ENCODE data around the gene NFE2L3. TPM values are rescaled to one million over a fixed set of nuclear protein-coding genes. Genes with fewer than 3 reads are reported as not detected.

NFE2L3 gene
- total RNA-seq, 1 experiment from 2014 or later: 39.2 TPM

DNA sequence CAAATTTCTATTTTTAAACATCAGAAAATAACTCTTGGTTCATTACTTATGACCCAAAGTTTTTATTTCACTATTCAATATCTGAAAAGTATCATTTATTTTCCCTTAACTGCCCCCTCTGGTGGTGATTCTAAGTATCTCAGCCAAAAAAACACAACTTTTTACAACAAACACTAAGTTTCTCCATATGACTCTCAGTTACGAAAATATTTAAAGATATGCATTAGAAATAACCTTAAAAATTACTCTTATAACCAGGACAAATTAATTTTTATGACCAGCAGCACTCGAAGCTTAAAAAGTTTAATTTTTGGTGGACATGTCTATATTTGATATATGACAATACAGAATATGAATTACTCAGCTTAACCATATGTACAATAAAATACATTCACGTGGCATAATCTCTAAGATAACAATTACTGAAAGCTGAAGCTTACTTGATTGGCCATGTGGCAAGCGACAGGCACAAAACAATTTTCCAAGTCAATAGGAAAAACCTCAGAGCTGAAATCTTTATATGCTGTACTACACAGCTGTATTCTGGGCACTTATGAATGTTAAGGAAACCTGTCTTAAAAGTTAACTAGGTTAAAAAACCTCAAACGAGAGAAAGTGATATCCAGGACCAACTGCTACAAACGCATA is 46.3 kb downstream of the NFE2L3 start:
- CTCF ChIA-PET: interaction anchor here (0.9 to 1.3 kb wide), 4 partner anchors 46 to 167 kb away, joined by 3 read pairs; partner anchors contain the start of gene NFE2L3
- no peak for DNase-seq

DNA sequence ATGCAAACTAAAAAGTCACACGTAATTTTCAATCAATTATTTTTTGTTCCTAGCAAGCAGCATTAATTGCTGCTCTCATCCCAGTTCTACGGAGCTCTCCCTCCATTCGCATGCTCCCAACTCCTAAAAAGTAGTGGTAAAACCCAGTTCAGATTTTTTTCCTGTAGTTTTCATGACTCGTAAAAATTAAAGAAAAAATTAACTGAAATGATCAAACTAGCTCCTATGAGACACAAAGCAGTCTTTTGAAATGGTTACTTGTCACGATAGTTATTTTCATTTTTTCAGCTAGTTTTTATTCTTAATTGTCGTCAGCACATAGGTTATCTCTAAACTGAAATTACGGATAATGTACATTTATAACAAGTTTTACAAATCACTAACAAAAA is 46.8 kb downstream of the NFE2L3 start:
- Histone ChIP-seq H3K36me3 (ENCODE audit: control insufficient read depth, insufficient read depth, low read length) (peaks cover 1% of the 10 kb centered on the region), H3K27me3 (replicated peaks; ENCODE audit: control insufficient read depth, insufficient read depth, low read length) (no peaks in the 10 kb centered on the region), H3K4me1 (peaks cover 25% of the 10 kb centered on the region), H3K9me3 (no peaks in the 10 kb centered on the region), H3K4me3 (ENCODE audit: low read depth, low read length) (peak overlapping the region; percentile 85)
- intact Hi-C loops (cut with micrococcal nuclease; ENCODE audit: unreplicated experiment): loop anchor here (1.0 kb wide), 1 partner anchor 167 kb away; no protein-coding TSS in a partner anchor
- TF ChIP-seq, protein P1, sequence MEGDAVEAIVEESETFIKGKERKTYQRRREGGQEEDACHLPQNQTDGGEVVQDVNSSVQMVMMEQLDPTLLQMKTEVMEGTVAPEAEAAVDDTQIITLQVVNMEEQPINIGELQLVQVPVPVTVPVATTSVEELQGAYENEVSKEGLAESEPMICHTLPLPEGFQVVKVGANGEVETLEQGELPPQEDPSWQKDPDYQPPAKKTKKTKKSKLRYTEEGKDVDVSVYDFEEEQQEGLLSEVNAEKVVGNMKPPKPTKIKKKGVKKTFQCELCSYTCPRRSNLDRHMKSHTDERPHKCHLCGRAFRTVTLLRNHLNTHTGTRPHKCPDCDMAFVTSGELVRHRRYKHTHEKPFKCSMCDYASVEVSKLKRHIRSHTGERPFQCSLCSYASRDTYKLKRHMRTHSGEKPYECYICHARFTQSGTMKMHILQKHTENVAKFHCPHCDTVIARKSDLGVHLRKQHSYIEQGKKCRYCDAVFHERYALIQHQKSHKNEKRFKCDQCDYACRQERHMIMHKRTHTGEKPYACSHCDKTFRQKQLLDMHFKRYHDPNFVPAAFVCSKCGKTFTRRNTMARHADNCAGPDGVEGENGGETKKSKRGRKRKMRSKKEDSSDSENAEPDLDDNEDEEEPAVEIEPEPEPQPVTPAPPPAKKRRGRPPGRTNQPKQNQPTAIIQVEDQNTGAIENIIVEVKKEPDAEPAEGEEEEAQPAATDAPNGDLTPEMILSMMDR (IDR thresholded peaks at IDR 0.05; ENCODE audit: insufficient read depth in 1 of 2, low read depth in 1 of 2, low read length in 1 of 2, severe bottlenecking in 1 of 2, unreplicated experiment in 1 of 2): no peak
- POLR2A ChIA-PET: interaction anchor here (0.7 kb wide), 1 partner anchor 65 kb away, joined by 3 read pairs; no protein-coding TSS in a partner anchor
- no peak for DNase-seq
- CTCF ChIA-PET: interaction anchor here (0.9 kb wide), 3 partner anchors 47 to 167 kb away, joined by 3 read pairs; partner anchors contain the start of gene NFE2L3
- BruUV-seq (replicated peaks): no TSS peak
- Mint-ChIP-seq H3K4me1 (ENCODE audit: low read depth, unreplicated experiment) (peaks cover 22% of the 10 kb centered on the region), H3K27ac (ENCODE audit: unreplicated experiment) (peak overlapping the region; percentile 100), H3K4me3 (ENCODE audit: unreplicated experiment) (peak overlapping the region; percentile 99), H3K9me3 (ENCODE audit: unreplicated experiment) (no peaks in the 10 kb centered on the region), H3K36me3 (ENCODE audit: insufficient read depth, unreplicated experiment) (peaks cover 91% of the 10 kb centered on the region), H3K27me3 (ENCODE audit: insufficient read depth, unreplicated experiment) (no peaks in the 10 kb centered on the region)

More for the DNA sequence above, 46.3 kb downstream of the NFE2L3 start:
- peak overlapping the region; percentile 85 for H3K4me3 ChIP-seq (ENCODE audit: low read depth, low read length)
- TF ChIP-seq, protein P1 (IDR thresholded peaks at IDR 0.05; ENCODE audit: insufficient read depth in 1 of 2, low read depth in 1 of 2, low read length in 1 of 2, severe bottlenecking in 1 of 2, unreplicated experiment in 1 of 2): peak; percentile 67 to 82
- Mint-ChIP-seq H3K27me3 (ENCODE audit: insufficient read depth, unreplicated experiment) (no peaks in the 10 kb centered on the region), H3K4me1 (ENCODE audit: low read depth, unreplicated experiment) (peaks cover 27% of the 10 kb centered on the region), H3K9me3 (ENCODE audit: unreplicated experiment) (no peaks in the 10 kb centered on the region), H3K4me3 (ENCODE audit: unreplicated experiment) (peak overlapping the region; percentile 99), H3K27ac (ENCODE audit: unreplicated experiment) (peak overlapping the region; percentile 100), H3K36me3 (ENCODE audit: insufficient read depth, unreplicated experiment) (peaks cover 94% of the 10 kb centered on the region)
- POLR2A ChIA-PET: interaction anchor here (0.7 kb wide), 1 partner anchor 66 kb away, joined by 3 read pairs; no protein-coding TSS in a partner anchor
- no peaks in the 10 kb centered on the region for H3K9me3 ChIP-seq
- no TSS peak for BruUV-seq (replicated peaks)
- intact Hi-C loops (cut with micrococcal nuclease; ENCODE audit: unreplicated experiment): no loop called here
- H3K36me3 ChIP-seq (ENCODE audit: control insufficient read depth, insufficient read depth, low read length): peaks cover 1% of the 10 kb centered on the region
- H3K27me3 ChIP-seq (replicated peaks; ENCODE audit: control insufficient read depth, insufficient read depth, low read length): no peaks in the 10 kb centered on the region
- H3K4me1 ChIP-seq: peaks cover 20% of the 10 kb centered on the region

GRCh38 chr7:26199301-26200037 is 47.5 kb downstream of the NFE2L3 start:
- Mint-ChIP-seq H3K4me3 (ENCODE audit: unreplicated experiment) (peak overlapping the region; percentile 99), H3K36me3 (ENCODE audit: insufficient read depth, unreplicated experiment) (peaks cover 91% of the 10 kb centered on the region), H3K27ac (ENCODE audit: unreplicated experiment) (peak overlapping the region; percentile 100), H3K27me3 (ENCODE audit: insufficient read depth, unreplicated experiment) (no peaks in the 10 kb centered on the region), H3K9me3 (ENCODE audit: unreplicated experiment) (no peaks in the 10 kb centered on the region), H3K4me1 (ENCODE audit: low read depth, unreplicated experiment) (peaks cover 28% of the 10 kb centered on the region)
- CTCF ChIA-PET: interaction anchor here (1.0 to 1.1 kb wide), 2 partner anchors 43 to 47 kb away, joined by 3 to 5 read pairs; partner anchors contain the start of gene NFE2L3
- POLR2A ChIA-PET: interaction anchor here (0.6 to 1.1 kb wide), 6 partner anchors 15 to 1051 kb away, joined by 3 to 5 read pairs (median 4); partner anchors contain the start of gene NFE2L3
- H3K9me3 ChIP-seq: no peaks in the 10 kb centered on the region
- TSS peak; percentile 21 for BruUV-seq (replicated peaks)
- H3K27me3 ChIP-seq (replicated peaks; ENCODE audit: control insufficient read depth, insufficient read depth, low read length): no peaks in the 10 kb centered on the region
- TF ChIP-seq, protein P1 (IDR thresholded peaks at IDR 0.05; ENCODE audit: insufficient read depth in 1 of 2, low read depth in 1 of 2, low read length in 1 of 2, severe bottlenecking in 1 of 2, unreplicated experiment in 1 of 2): no peak
- intact Hi-C loops (cut with micrococcal nuclease; ENCODE audit: unreplicated experiment): loop anchor here (1.0 to 10.0 kb wide), 3 partner anchors 85 to 965 kb away; partner anchors contain the start of gene HOXA9
- peak in 1 of 2 experiments; percentile 63 for DNase-seq
- peak overlapping the region; percentile 85 for H3K4me3 ChIP-seq (ENCODE audit: low read depth, low read length)
- peaks cover 3% of the 10 kb centered on the region for H3K36me3 ChIP-seq (ENCODE audit: control insufficient read depth, insufficient read depth, low read length)
- H3K4me1 ChIP-seq: peaks cover 25% of the 10 kb centered on the region
